ENCODE data around the gene ZDHHC13.

The ZDHHC13 gene

GRCh38 chr11:19168090-19168489 is 51.1 kb downstream of the ZDHHC13 start:
- H3K27ac ChIP-seq (ENCODE audit: low read depth, low read length) = no peak overlapping the region
- H3K36me3 ChIP-seq (ENCODE audit: control insufficient read depth, insufficient read depth, low read length) = peaks cover 90% of the 10 kb centered on the region
- H3K9ac ChIP-seq (ENCODE audit: low read depth, low read length) = no peak overlapping the region
- H3K4me3 ChIP-seq (ENCODE audit: low read depth, low read length) = no peak overlapping the region
- no peaks in the 10 kb centered on the region for H3K9me3 ChIP-seq (ENCODE audit: control insufficient read depth, insufficient read depth, low read length)
- no peaks in the 10 kb centered on the region for H3K27me3 ChIP-seq (ENCODE audit: control insufficient read depth, insufficient read depth, low read length)
- H3K4me1 ChIP-seq (ENCODE audit: control insufficient read depth, insufficient read depth, low read length) = no peaks in the 10 kb centered on the region

- Histone ChIP-seq H3K36me3 (ENCODE audit: control insufficient read depth, insufficient read depth, low read length) (peaks cover 73% of the 10 kb centered on the region), H3K27ac (ENCODE audit: low read depth, low read length) (no peak overlapping the region), H3K27me3 (ENCODE audit: control insufficient read depth, insufficient read depth, low read length) (no peaks in the 10 kb centered on the region), H3K4me3 (ENCODE audit: low read depth, low read length) (no peak overlapping the region), H3K9ac (ENCODE audit: low read depth, low read length) (no peak overlapping the region), H3K9me3 (ENCODE audit: control insufficient read depth, insufficient read depth, low read length) (no peaks in the 10 kb centered on the region), H3K4me1 (ENCODE audit: control insufficient read depth, insufficient read depth, low read length) (no peaks in the 10 kb centered on the region)
Observed at GRCh38 chr11:19173004-19173689, 56.2 kb downstream of the ZDHHC13 start.

- no peak overlapping the region for H3K27ac ChIP-seq (ENCODE audit: low read depth, low read length)
- H3K4me1 ChIP-seq (ENCODE audit: control insufficient read depth, insufficient read depth, low read length) = no peaks in the 10 kb centered on the region
- H3K36me3 ChIP-seq (ENCODE audit: control insufficient read depth, insufficient read depth, low read length) = peaks cover 66% of the 10 kb centered on the region
- no peak overlapping the region for H3K4me3 ChIP-seq (ENCODE audit: low read depth, low read length)
- H3K27me3 ChIP-seq (ENCODE audit: control insufficient read depth, insufficient read depth, low read length) = no peaks in the 10 kb centered on the region
- H3K9ac ChIP-seq (ENCODE audit: low read depth, low read length) = no peak overlapping the region
- no peaks in the 10 kb centered on the region for H3K9me3 ChIP-seq (ENCODE audit: control insufficient read depth, insufficient read depth, low read length)
Observed at GRCh38 chr11:19173964-19174638, 57.1 kb downstream of the ZDHHC13 start.

GRCh38 chr11:19176629-19177186 is 59.7 kb downstream of the ZDHHC13 start:
- no peak overlapping the region for H3K27ac ChIP-seq (ENCODE audit: low read depth, low read length)
- peaks cover 41% of the 10 kb centered on the region for H3K36me3 ChIP-seq (ENCODE audit: control insufficient read depth, insufficient read depth, low read length)
- H3K9ac ChIP-seq (ENCODE audit: low read depth, low read length) = no peak overlapping the region
- H3K4me3 ChIP-seq (ENCODE audit: low read depth, low read length) = no peak overlapping the region
- no peaks in the 10 kb centered on the region for H3K4me1 ChIP-seq (ENCODE audit: control insufficient read depth, insufficient read depth, low read length)
- H3K9me3 ChIP-seq (ENCODE audit: control insufficient read depth, insufficient read depth, low read length) = no peaks in the 10 kb centered on the region
- H3K27me3 ChIP-seq (ENCODE audit: control insufficient read depth, insufficient read depth, low read length) = no peaks in the 10 kb centered on the region

GRCh38 chr11:19181531-19182261 is 64.7 kb downstream of the ZDHHC13 start:
- H3K9me3 ChIP-seq (ENCODE audit: control insufficient read depth, insufficient read depth, low read length) = no peaks in the 10 kb centered on the region
- no peak overlapping the region for H3K27ac ChIP-seq (ENCODE audit: low read depth, low read length)
- no peaks in the 10 kb centered on the region for H3K4me1 ChIP-seq (ENCODE audit: control insufficient read depth, insufficient read depth, low read length)
- no peaks in the 10 kb centered on the region for H3K27me3 ChIP-seq (ENCODE audit: control insufficient read depth, insufficient read depth, low read length)
- no peak overlapping the region for H3K9ac ChIP-seq (ENCODE audit: low read depth, low read length)
- H3K36me3 ChIP-seq (ENCODE audit: control insufficient read depth, insufficient read depth, low read length) = peaks cover 8% of the 10 kb centered on the region
- H3K4me3 ChIP-seq (ENCODE audit: low read depth, low read length) = no peak overlapping the region

- H3K4me3 ChIP-seq (ENCODE audit: low read depth, low read length) = no peak overlapping the region
- no peaks in the 10 kb centered on the region for H3K27me3 ChIP-seq (ENCODE audit: control insufficient read depth, insufficient read depth, low read length)
- H3K9ac ChIP-seq (ENCODE audit: low read depth, low read length) = no peak overlapping the region
- no peak overlapping the region for H3K27ac ChIP-seq (ENCODE audit: low read depth, low read length)
- H3K4me1 ChIP-seq (ENCODE audit: control insufficient read depth, insufficient read depth, low read length) = no peaks in the 10 kb centered on the region
- H3K36me3 ChIP-seq (ENCODE audit: control insufficient read depth, insufficient read depth, low read length) = no peaks in the 10 kb centered on the region
- H3K9me3 ChIP-seq (ENCODE audit: control insufficient read depth, insufficient read depth, low read length) = no peaks in the 10 kb centered on the region
Observed at GRCh38 chr11:19183646-19184045, 66.7 kb downstream of the ZDHHC13 start.

DNA sequence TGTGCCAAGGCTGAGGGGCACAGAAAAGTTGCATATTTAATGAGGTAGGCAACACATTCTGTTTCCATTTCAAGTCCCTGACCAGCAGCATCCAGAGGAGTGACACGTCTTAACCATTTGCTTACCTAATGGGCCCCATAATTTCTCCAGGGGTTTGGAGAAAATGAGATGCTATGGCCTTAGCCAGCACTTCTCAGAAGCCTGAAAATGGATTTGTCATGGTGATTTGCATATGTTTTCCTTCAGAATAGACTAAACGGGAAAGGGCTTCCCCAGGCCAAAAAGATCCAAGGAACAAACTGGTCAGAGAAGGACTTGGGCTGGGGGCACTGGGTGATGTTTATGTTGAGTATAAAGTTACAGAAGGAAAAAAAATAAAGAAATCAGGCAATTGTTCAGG is 68.1 kb downstream of the ZDHHC13 start:
- no peaks in the 10 kb centered on the region for H3K27me3 ChIP-seq (ENCODE audit: control insufficient read depth, insufficient read depth, low read length)
- H3K27ac ChIP-seq (ENCODE audit: low read depth, low read length) = no peak overlapping the region
- H3K9ac ChIP-seq (ENCODE audit: low read depth, low read length) = no peak overlapping the region
- H3K9me3 ChIP-seq (ENCODE audit: control insufficient read depth, insufficient read depth, low read length) = no peaks in the 10 kb centered on the region
- H3K4me3 ChIP-seq (ENCODE audit: low read depth, low read length) = no peak overlapping the region
- no peaks in the 10 kb centered on the region for H3K36me3 ChIP-seq (ENCODE audit: control insufficient read depth, insufficient read depth, low read length)
- no peaks in the 10 kb centered on the region for H3K4me1 ChIP-seq (ENCODE audit: control insufficient read depth, insufficient read depth, low read length)

DNA sequence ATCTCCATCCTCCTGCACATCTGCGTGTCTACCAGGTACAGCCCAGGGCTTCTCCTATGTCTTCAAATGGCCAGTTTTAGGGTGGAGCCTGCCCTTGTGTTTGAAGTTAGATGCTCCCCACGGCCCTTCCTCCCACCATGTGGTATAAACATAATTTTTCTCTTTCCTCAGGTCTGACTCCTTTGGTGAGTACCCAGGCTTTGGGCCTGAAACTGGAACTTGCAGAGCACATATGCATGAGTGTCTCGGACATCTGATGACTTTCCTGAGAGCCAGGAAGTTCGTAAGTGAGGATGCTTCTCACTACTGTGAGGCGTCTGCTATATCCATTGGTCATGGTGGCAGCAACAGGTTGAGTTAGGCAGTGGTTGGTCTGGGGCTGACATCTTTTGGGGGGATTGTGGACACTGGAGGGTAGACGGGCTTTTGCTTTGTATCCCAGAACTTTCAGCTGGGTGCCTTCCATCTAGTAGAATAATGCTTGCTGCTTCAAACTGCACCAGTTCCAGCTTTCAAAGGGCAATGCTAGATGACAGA is 68.6 kb downstream of the ZDHHC13 start:
- H3K9ac ChIP-seq (ENCODE audit: low read depth, low read length) = no peak overlapping the region
- no peaks in the 10 kb centered on the region for H3K9me3 ChIP-seq (ENCODE audit: control insufficient read depth, insufficient read depth, low read length)
- no peaks in the 10 kb centered on the region for H3K27me3 ChIP-seq (ENCODE audit: control insufficient read depth, insufficient read depth, low read length)
- no peak overlapping the region for H3K4me3 ChIP-seq (ENCODE audit: low read depth, low read length)
- no peaks in the 10 kb centered on the region for H3K36me3 ChIP-seq (ENCODE audit: control insufficient read depth, insufficient read depth, low read length)
- no peak overlapping the region for H3K27ac ChIP-seq (ENCODE audit: low read depth, low read length)
- no peaks in the 10 kb centered on the region for H3K4me1 ChIP-seq (ENCODE audit: control insufficient read depth, insufficient read depth, low read length)

- no peak overlapping the region for H3K4me3 ChIP-seq (ENCODE audit: low read depth, low read length)
- H3K36me3 ChIP-seq (ENCODE audit: control insufficient read depth, insufficient read depth, low read length) = no peaks in the 10 kb centered on the region
- no peak overlapping the region for H3K9ac ChIP-seq (ENCODE audit: low read depth, low read length)
- no peaks in the 10 kb centered on the region for H3K4me1 ChIP-seq (ENCODE audit: control insufficient read depth, insufficient read depth, low read length)
- no peaks in the 10 kb centered on the region for H3K27me3 ChIP-seq (ENCODE audit: control insufficient read depth, insufficient read depth, low read length)
- no peaks in the 10 kb centered on the region for H3K9me3 ChIP-seq (ENCODE audit: control insufficient read depth, insufficient read depth, low read length)
- no peak overlapping the region for H3K27ac ChIP-seq (ENCODE audit: low read depth, low read length)
Observed at GRCh38 chr11:19187114-19187832, 70.3 kb downstream of the ZDHHC13 start.

DNA sequence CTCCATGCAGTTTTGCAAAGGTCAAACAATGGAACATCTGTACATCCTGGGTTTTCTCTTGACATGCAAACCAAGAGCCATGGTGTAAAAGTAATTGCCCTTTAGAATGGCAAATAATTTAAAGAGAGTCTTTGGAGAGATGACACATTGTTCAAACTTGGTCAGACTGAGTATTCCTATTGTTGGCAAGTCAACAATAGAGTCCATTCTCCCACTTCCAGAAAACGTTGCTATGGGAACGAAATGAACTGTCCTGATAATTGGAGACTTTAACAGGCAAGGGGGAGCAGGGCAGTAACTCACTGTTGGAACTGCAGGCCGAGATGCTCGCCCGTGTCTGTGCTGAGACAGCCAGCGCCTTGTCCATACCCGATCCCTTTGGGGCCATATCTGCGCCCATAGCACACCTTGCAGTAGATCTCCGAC is 70.9 kb downstream of the ZDHHC13 start:
- Histone ChIP-seq H3K9me3 (ENCODE audit: control insufficient read depth, insufficient read depth, low read length) (no peaks in the 10 kb centered on the region), H3K36me3 (ENCODE audit: control insufficient read depth, insufficient read depth, low read length) (no peaks in the 10 kb centered on the region), H3K4me3 (ENCODE audit: low read depth, low read length) (no peak overlapping the region), H3K4me1 (ENCODE audit: control insufficient read depth, insufficient read depth, low read length) (no peaks in the 10 kb centered on the region), H3K9ac (ENCODE audit: low read depth, low read length) (no peak overlapping the region), H3K27me3 (ENCODE audit: control insufficient read depth, insufficient read depth, low read length) (no peaks in the 10 kb centered on the region), H3K27ac (ENCODE audit: low read depth, low read length) (no peak overlapping the region)
